Parathyroid adenoma (tissue), 2 donors: Measurements from ENCODE around the gene CAPN9.

ENCODE experiments used
- H2AFZ ChIP-seq: fragments of 300-600 bp; sonication (generic); one replicate; pipeline ENCODE4 v1.7.0; 2017; ENCODE audit warnings: antibody characterized with exemption, mild to moderate bottlenecking
- H3K27ac ChIP-seq: fragments of 300-600 bp; sonication (generic); one replicate; pipeline ENCODE4 v1.7.0; 2017
- H3K27me3 ChIP-seq: fragments of 300-600 bp; sonication (generic); one replicate; pipeline ENCODE4 v1.7.0; 2017; ENCODE audit warnings: low read length; ENCODE audit not compliant: control insufficient read depth, insufficient read depth
- H3K36me3 ChIP-seq: fragments of 300-600 bp; sonication (generic); one replicate; pipeline ENCODE4 v1.7.0; 2017; ENCODE audit warnings: low read length; ENCODE audit not compliant: control insufficient read depth, insufficient read depth
- H3K4me1 ChIP-seq: fragments of 300-600 bp; sonication (generic); one replicate; pipeline ENCODE4 v1.7.0; 2017; ENCODE audit warnings: control low read depth
- H3K4me2 ChIP-seq: fragments of 300-600 bp; sonication (generic); one replicate; pipeline ENCODE4 v1.7.0; 2017; ENCODE audit warnings: low read length
- H3K4me3 ChIP-seq: fragments of 300-600 bp; sonication (generic); one replicate; pipeline ENCODE4 v1.7.0; 2017; ENCODE audit warnings: low read depth, low read length
- H3K79me2 ChIP-seq: fragments of 300-600 bp; sonication (generic); one replicate; pipeline ENCODE4 v1.7.0; 2017; ENCODE audit warnings: control low read depth
- H3K9ac ChIP-seq: fragments of 300-600 bp; sonication (generic); one replicate; pipeline ENCODE4 v1.7.0; 2017; ENCODE audit warnings: mild to moderate bottlenecking
- H3K9me3 ChIP-seq: fragments of 300-600 bp; sonication (generic); one replicate; pipeline ENCODE4 v1.7.0; 2017; ENCODE audit warnings: low read length; ENCODE audit not compliant: control insufficient read depth
- CTCF ChIP-seq: fragments of 300-600 bp; sonication (generic); IDR thresholded peaks from one replicate; pipeline ENCODE4 v1.7.0; 2017; ENCODE audit warnings: antibody characterized with exemption, mild to moderate bottlenecking
- donor health status: primary hyperparathyroidism.

CAPN9 gene

GRCh38 chr1:230790026-230790425 is 42.8 kb downstream of the CAPN9 start:
- H3K79me2 ChIP-seq = no peaks in the 10 kb centered on the region
- no peak overlapping the region for H3K4me3 ChIP-seq
- no peaks in the 10 kb centered on the region for H3K9me3 ChIP-seq
- no peaks in the 10 kb centered on the region for H3K4me1 ChIP-seq
- no peak for TF ChIP-seq CTCF
- no peak overlapping the region for H3K4me2 ChIP-seq
- H3K9ac ChIP-seq = no peak overlapping the region
- H2AFZ ChIP-seq = no peak overlapping the region
- no peaks in the 10 kb centered on the region for H3K36me3 ChIP-seq
- no peak overlapping the region for H3K27ac ChIP-seq
- H3K27me3 ChIP-seq = no peaks in the 10 kb centered on the region

DNA sequence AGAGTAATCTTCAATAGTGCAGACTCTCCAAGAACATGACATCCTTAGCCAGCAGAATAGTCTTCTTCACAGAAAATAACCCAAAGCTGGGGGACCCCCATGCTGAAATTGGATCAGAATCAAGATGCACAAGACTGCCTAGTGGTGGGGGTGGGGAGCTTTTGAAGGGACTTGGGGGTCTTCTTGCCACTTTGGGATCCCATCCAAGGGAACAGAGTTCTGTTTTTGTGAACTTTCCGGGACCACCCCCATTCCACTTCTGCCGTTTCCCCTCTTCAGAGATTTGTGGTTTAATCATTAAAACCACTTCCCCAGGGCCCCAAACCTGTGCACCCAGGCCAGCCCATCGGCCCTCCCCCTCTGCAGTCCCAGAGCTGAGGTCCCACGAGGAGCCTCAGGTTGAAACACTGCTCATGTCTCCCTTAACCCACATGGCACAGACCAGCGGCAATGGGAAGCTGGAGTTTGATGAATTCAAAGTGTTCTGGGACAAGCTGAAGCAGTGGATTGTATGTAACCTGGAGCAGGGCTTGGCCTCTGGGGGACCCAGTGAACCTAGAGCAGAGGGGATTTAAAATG is 44.9 kb downstream of the CAPN9 start:
- H3K27ac ChIP-seq = no peak overlapping the region
- H3K36me3 ChIP-seq = no peaks in the 10 kb centered on the region
- H3K4me1 ChIP-seq = no peaks in the 10 kb centered on the region
- no peak for TF ChIP-seq CTCF
- H3K4me2 ChIP-seq = no peak overlapping the region
- no peak overlapping the region for H3K9ac ChIP-seq
- H3K9me3 ChIP-seq = no peaks in the 10 kb centered on the region
- H3K27me3 ChIP-seq = no peaks in the 10 kb centered on the region
- H3K79me2 ChIP-seq = no peaks in the 10 kb centered on the region
- H2AFZ ChIP-seq = no peak overlapping the region
- H3K4me3 ChIP-seq = no peak overlapping the region

DNA sequence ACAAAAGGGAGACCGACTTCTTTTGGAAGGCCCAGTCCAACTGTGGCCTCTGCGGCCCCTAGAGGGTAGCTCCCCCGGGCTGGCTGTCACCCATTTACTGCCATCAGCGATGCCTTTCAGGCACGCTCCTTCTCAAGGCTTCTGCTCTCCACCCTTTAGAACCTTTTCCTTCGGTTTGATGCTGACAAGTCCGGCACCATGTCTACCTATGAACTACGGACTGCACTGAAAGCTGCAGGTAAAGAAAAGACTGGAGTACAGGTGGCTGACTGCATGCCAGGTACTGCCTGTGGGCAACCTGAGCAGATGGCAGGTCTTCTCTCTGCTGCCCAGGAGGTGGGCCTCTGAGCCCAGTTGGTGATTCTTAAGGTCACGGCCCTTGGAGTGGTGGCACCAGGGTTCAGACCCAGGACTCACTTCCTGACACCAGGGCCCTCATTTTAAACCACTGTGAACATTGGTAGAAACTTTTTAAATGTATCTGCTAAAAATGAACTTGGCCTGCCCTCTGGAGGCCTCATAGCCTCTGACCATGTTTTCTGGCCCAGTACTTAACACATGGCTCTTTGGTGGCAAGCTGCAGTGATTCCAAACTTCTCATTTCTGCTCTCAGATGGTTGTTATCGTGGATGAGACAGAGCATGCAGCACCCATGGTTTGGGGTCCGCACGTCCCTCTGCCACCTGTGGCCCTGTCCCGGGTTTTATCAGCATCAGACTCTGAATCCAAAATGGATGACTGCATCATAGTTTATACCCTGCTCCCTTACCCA is 45.7 kb downstream of the CAPN9 start:
- H3K9me3 ChIP-seq = no peaks in the 10 kb centered on the region

DNA sequence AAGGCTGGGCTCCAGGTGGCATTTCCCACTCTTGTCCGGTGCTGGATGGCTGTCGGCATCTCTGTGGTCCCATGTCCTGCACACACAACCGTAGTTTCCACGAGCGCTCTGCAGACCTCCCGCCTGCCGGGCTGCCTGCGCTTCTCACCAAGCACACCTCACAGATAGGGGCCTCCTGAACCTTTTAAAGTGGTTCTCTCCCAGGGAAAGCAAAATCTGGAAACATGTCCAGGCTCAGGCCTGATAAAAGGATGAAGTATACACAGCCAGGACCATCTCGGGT is 46.2 kb downstream of the CAPN9 start:
- H3K27ac ChIP-seq = no peak overlapping the region
- H3K27me3 ChIP-seq = no peaks in the 10 kb centered on the region
- H3K9ac ChIP-seq = no peak overlapping the region

More for the DNA sequence above, 45.7 kb downstream of the CAPN9 start:
- Histone ChIP-seq H3K9ac (no peak overlapping the region), H2AFZ (no peak overlapping the region), H3K4me3 (no peak overlapping the region), H3K36me3 (no peaks in the 10 kb centered on the region), H3K27ac (no peak overlapping the region), H3K4me2 (no peak overlapping the region), H3K27me3 (no peaks in the 10 kb centered on the region), H3K79me2 (no peaks in the 10 kb centered on the region), H3K4me1 (no peaks in the 10 kb centered on the region)
- TF ChIP-seq CTCF = no peak

More for the DNA sequence above, 46.2 kb downstream of the CAPN9 start:
- no peak overlapping the region for H3K4me3 ChIP-seq
- no peak overlapping the region for H3K4me2 ChIP-seq
- no peaks in the 10 kb centered on the region for H3K9me3 ChIP-seq
- TF ChIP-seq CTCF = no peak
- no peaks in the 10 kb centered on the region for H3K79me2 ChIP-seq
- no peak overlapping the region for H2AFZ ChIP-seq
- no peaks in the 10 kb centered on the region for H3K4me1 ChIP-seq
- no peaks in the 10 kb centered on the region for H3K36me3 ChIP-seq
